WTC11 (cell line): Measurements from ENCODE around the gene LRRC8D.

Experiments
- JUN ChIP-seq: sonication (generic); formaldehyde crosslinking; IDR thresholded peaks from 2 replicates; pipeline ENCODE4 v1.8.0; 2023; ENCODE audit warnings: mild to moderate bottlenecking, missing genetic modification reagents
- ZBTB21 ChIP-seq: sonication (generic); formaldehyde crosslinking; IDR thresholded peaks from 2 replicates; pipeline ENCODE4 v1.8.1; 2023; ENCODE audit warnings: mild to moderate bottlenecking, missing genetic modification reagents, borderline replicate concordance
- ZNF121 ChIP-seq: sonication (generic); formaldehyde crosslinking; IDR thresholded peaks from 2 replicates; pipeline ENCODE4 v1.8.0; 2023; ENCODE audit warnings: missing genetic modification reagents
- ZNF138 ChIP-seq: sonication (generic); formaldehyde crosslinking; conservative IDR thresholded peaks from 2 replicates; pipeline ENCODE4 v1.8.1; 2022; ENCODE audit warnings: mild to moderate bottlenecking, moderate library complexity, missing genetic modification reagents
- ZNF232 ChIP-seq: sonication (generic); formaldehyde crosslinking; IDR thresholded peaks from 2 replicates; pipeline ENCODE4 v1.8.0; 2022; ENCODE audit warnings: mild to moderate bottlenecking, missing genetic modification reagents
- ZNF263 ChIP-seq: sonication (generic); formaldehyde crosslinking; IDR thresholded peaks from 2 replicates; pipeline ENCODE4 v1.8.1; 2022; ENCODE audit warnings: low read depth, mild to moderate bottlenecking, moderate library complexity, missing genetic modification reagents
- ZNF416 ChIP-seq: fragments of 250-450 bp; sonication (Bioruptor Pico); IDR thresholded peaks from 2 replicates; pipeline ENCODE4 v1.9.0; 2021; ENCODE audit warnings: mild to moderate bottlenecking, inconsistent platforms
- TF ChIP-seq, protein P1 (sequence below): fragments of 200-600 bp; IDR thresholded peaks from 2 replicates; pipeline ENCODE4 v1.8.0; 2022; ENCODE audit warnings: antibody characterized with exemption
- TF ChIP-seq, protein P2 (sequence below): sonication (generic); formaldehyde crosslinking; conservative IDR thresholded peaks from 2 replicates; pipeline ENCODE4 v1.8.1; 2023; ENCODE audit warnings: mild to moderate bottlenecking, low read depth, missing genetic modification reagents, moderate library complexity
- TF ChIP-seq, protein P3 (sequence below): sonication (generic); formaldehyde crosslinking; IDR thresholded peaks from 2 replicates; pipeline ENCODE4 v1.8.1; 2023; ENCODE audit warnings: mild to moderate bottlenecking, missing genetic modification reagents, moderate library complexity
- TF ChIP-seq, protein P4 (sequence below): sonication (generic); formaldehyde crosslinking; IDR thresholded peaks from 2 replicates; pipeline ENCODE4 v1.8.0; 2022; ENCODE audit warnings: mild to moderate bottlenecking, missing genetic modification reagents

DNA sequence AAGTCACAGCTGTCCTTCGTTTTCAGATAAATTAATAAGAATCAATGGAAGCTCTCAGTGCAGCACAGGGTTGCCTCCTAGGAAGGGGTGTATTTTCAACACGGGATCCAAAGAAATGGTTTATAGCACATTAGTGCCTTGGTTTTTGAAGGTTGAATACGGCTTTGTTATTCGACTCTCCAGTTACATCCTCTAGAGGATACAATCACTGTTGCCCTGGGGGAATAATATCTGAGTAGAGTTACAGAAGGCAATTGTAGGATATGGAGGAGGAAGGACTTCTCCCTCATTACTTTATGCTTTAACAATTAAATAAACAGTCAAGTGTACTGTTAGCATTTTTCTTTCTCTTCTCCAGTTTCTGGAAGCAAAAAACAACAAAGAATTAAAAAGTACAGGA is 159.8 kb downstream of the LRRC8D start:
- TF ChIP-seq ZNF263 (CRISPR knock-in tag) = no peak
- TF ChIP-seq, protein P1, sequence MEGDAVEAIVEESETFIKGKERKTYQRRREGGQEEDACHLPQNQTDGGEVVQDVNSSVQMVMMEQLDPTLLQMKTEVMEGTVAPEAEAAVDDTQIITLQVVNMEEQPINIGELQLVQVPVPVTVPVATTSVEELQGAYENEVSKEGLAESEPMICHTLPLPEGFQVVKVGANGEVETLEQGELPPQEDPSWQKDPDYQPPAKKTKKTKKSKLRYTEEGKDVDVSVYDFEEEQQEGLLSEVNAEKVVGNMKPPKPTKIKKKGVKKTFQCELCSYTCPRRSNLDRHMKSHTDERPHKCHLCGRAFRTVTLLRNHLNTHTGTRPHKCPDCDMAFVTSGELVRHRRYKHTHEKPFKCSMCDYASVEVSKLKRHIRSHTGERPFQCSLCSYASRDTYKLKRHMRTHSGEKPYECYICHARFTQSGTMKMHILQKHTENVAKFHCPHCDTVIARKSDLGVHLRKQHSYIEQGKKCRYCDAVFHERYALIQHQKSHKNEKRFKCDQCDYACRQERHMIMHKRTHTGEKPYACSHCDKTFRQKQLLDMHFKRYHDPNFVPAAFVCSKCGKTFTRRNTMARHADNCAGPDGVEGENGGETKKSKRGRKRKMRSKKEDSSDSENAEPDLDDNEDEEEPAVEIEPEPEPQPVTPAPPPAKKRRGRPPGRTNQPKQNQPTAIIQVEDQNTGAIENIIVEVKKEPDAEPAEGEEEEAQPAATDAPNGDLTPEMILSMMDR = no peak
- TF ChIP-seq, protein P2, sequence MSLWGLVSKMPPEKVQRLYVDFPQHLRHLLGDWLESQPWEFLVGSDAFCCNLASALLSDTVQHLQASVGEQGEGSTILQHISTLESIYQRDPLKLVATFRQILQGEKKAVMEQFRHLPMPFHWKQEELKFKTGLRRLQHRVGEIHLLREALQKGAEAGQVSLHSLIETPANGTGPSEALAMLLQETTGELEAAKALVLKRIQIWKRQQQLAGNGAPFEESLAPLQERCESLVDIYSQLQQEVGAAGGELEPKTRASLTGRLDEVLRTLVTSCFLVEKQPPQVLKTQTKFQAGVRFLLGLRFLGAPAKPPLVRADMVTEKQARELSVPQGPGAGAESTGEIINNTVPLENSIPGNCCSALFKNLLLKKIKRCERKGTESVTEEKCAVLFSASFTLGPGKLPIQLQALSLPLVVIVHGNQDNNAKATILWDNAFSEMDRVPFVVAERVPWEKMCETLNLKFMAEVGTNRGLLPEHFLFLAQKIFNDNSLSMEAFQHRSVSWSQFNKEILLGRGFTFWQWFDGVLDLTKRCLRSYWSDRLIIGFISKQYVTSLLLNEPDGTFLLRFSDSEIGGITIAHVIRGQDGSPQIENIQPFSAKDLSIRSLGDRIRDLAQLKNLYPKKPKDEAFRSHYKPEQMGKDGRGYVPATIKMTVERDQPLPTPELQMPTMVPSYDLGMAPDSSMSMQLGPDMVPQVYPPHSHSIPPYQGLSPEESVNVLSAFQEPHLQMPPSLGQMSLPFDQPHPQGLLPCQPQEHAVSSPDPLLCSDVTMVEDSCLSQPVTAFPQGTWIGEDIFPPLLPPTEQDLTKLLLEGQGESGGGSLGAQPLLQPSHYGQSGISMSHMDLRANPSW (CRISPR knock-in tag) = no peak
- TF ChIP-seq ZNF232 (CRISPR knock-in tag) = no peak
- TF ChIP-seq ZBTB21 (CRISPR knock-in tag) = no peak
- no peak for TF ChIP-seq ZNF138 (CRISPR knock-in tag)
- TF ChIP-seq ZNF121 (CRISPR knock-in tag) = no peak
- TF ChIP-seq, protein P3, sequence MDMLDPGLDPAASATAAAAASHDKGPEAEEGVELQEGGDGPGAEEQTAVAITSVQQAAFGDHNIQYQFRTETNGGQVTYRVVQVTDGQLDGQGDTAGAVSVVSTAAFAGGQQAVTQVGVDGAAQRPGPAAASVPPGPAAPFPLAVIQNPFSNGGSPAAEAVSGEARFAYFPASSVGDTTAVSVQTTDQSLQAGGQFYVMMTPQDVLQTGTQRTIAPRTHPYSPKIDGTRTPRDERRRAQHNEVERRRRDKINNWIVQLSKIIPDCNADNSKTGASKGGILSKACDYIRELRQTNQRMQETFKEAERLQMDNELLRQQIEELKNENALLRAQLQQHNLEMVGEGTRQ = no peak
- no peak for TF ChIP-seq ZNF416 (CRISPR knock-in tag)
- no peak for TF ChIP-seq JUN (CRISPR knock-in tag)
- TF ChIP-seq, protein P4, sequence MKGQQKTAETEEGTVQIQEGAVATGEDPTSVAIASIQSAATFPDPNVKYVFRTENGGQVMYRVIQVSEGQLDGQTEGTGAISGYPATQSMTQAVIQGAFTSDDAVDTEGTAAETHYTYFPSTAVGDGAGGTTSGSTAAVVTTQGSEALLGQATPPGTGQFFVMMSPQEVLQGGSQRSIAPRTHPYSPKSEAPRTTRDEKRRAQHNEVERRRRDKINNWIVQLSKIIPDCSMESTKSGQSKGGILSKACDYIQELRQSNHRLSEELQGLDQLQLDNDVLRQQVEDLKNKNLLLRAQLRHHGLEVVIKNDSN (CRISPR knock-in tag) = no peak
